GM10847 (cell line): ENCODE results near the gene MINK1.

Source experiments
- POLR2A ChIP-seq: IDR thresholded peaks from 2 replicates; pipeline ENCODE4 v1.6.1; 2011; ENCODE audit not compliant: insufficient read length; ENCODE audit errors: extremely low read depth

Gene MINK1

DNA sequence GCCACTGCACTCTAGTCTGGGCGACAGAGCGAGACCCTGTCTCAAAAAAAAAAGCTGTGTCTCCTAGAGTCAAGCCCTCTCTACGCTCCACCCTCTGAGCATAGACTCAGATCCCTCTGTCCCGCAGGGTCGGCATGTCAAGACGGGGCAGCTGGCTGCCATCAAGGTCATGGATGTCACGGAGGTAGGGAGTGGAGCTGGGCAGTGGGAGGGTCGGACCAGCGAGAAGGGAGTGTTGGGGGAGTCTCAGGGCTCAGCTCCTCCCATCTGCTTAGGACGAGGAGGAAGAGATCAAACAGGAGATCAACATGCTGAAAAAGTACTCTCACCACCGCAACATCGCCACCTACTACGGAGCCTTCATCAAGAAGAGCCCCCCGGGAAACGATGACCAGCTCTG lies 47.7 kb downstream of the MINK1 start:
- TF ChIP-seq POLR2A = no peak

DNA sequence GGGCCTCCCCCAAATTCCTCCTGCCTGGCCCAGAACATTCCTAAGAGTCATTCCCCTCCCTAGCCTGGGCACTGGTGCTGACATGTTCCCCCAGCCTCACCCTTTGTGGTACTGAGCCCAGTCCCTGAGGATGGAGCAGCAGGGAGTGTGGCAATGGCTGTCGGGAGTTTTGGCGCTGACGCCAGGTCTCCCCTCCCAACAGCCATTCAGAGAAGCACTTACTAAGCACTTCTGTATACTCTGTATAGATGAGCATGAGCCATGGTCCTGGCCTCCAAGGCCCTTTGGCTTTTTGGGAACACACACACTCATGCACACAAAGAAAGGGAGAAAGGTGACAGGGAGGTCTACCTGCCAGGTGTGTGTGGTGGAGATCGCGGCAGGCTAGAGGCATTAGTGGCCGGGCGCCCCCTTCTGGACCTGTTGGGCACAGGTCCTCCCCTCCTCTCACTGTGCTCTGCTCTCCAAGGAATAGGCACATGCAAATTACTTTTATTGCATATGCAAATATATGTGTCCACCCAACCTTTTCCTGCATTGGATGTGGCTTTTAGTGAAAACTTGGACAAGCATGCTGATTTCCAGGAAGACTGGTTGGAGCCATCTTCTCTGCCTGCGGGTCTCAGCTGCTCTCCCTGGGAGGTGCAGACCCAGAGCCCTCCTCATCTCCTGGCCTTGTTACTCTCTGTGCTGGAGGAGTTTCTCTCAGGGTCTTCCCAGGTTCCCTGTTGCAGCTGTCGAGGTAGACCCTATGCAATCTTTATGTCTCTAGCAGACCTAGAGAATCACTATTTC lies 48.8 kb downstream of the MINK1 start:
- TF ChIP-seq POLR2A = no peak

DNA sequence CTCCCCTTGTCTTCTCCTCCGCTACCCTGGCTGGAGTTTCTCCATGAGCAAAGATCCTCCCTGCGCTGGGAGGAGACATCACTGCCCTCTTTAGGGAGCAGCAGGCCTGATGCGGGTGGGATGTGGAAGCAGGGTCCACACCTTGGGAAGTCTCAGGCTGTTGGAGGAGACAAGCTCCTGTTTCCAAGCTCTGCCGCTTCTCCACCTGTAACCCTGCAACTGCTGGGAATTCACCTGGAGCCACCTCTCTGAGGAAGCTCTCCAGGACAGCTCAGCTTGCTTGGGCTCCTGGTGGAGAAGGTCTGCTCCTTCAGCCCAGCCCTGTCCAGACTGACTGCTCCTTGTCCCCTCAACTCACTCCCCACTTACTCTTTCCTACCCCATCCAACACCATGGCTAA lies 51.3 kb downstream of the MINK1 start:
- TF ChIP-seq POLR2A = no peak

DNA sequence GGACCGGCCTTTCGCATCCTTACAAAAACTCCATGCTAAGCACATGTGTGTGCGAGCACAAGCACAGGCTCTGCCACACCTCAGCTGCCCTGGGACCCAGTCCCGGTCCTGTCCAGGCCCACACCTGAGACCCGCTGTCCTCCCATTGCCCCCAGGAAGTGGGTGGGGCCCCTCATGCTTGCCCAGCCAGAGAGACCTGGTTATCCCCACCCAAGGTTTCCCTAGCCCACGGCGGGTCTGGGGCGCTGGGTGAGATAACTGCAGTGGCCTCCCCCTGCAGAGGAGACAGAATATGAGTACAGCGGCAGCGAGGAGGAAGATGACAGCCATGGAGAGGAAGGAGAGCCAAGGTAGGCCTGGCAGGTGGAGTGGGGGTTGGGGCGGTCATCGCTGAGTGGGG lies 53.7 kb downstream of the MINK1 start:
- no peak for TF ChIP-seq POLR2A

DNA sequence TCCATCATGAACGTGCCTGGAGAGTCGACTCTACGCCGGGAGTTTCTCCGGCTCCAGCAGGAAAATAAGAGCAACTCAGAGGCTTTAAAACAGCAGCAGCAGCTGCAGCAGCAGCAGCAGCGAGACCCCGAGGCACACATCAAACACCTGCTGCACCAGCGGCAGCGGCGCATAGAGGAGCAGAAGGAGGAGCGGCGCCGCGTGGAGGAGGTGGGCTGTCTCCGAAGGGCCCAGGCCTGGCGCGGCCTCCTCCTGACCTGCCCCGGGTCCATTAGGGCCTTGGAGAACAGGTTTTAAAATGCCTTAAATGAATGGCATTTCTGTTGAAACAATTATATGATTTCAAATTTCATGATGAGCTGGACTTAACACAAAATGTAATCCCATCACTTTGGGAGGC lies 54.4 kb downstream of the MINK1 start:
- no peak for TF ChIP-seq POLR2A

DNA sequence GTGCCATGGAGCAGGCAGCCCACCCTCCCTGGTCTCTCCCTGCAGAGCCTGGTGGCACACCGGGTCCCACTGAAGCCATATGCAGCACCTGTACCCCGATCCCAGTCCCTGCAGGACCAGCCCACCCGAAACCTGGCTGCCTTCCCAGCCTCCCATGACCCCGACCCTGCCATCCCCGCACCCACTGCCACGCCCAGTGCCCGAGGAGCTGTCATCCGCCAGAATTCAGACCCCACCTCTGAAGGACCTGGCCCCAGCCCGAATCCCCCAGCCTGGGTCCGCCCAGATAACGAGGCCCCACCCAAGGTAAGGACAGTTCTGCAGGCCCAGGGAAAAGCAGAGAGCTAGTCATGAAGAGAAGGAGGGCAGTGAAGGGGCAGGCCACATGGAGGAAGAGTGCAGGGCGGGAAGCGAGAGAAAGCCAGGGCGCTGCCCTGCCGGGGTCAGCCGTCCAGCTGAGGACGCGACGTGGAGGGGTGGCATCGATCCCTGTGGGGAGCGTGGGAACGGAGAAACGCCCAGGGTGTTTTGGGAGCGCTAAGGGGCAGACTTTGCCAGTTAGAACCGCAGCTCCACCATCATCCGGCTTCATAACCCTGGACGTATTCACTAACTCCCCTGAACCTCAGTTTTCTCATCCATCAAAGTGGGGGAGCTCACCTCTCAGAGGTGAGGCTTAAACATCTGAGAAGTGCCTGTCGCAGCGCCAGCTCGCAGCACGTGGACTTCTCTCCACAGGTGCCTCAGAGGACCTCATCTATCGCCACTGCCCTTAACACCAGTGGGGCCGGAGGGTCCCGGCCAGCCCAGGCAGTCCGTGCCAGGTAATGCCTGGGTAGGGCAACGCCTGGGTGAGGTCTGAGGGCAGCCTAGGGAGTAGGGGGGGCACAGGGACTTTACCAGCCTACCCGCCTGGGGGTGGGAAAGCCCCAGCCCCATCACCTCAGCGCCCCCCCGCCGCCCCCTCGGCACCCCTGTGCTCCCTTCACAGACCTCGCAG lies 58.6 kb downstream of the MINK1 start:
- TF ChIP-seq POLR2A = no peak

DNA sequence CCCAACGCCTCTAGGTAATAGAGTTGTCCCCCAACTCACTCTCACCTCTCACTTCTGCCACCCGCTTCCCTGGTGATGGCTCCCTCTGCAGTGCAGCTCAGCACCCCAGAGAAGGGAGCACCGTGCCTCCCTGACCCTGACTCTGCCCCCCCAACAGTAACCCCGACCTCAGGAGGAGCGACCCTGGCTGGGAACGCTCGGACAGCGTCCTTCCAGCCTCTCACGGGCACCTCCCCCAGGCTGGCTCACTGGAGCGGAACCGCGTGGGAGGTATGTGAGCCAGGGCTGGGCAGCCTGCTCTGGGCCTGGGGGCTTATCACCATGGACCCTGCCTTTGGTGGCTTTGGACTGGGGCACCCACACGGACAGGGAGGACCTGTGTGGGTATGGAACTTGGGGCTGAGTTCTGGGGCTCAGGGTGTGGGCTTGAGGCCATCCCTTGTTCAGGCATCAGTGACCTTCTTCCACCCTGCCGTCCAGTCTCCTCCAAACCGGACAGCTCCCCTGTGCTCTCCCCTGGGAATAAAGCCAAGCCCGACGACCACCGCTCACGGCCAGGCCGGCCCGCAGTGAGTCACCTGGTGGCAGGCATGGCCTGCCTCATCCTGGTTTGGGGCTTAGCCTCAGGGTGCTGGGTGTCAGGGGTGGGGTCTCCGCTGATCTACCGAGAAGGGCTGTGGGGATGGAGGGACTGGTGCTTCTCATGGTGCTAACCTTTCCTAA lies 59.5 kb downstream of the MINK1 start:
- no peak for TF ChIP-seq POLR2A

DNA sequence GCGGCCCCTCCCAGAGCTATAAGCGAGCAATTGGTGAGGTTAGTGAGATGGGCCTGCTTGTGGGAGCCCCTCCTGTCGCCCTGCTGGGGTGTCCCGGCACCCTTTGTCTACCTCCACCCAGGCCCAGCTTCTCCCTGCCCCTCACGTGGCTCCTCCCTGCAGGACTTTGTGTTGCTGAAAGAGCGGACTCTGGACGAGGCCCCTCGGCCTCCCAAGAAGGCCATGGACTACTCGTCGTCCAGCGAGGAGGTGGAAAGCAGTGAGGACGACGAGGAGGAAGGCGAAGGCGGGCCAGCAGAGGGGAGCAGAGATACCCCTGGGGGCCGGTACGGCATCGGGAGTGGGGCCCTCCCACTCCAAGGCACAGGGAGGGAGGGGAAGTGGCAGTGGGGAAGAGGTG lies 60.1 kb downstream of the MINK1 start:
- no peak for TF ChIP-seq POLR2A

DNA sequence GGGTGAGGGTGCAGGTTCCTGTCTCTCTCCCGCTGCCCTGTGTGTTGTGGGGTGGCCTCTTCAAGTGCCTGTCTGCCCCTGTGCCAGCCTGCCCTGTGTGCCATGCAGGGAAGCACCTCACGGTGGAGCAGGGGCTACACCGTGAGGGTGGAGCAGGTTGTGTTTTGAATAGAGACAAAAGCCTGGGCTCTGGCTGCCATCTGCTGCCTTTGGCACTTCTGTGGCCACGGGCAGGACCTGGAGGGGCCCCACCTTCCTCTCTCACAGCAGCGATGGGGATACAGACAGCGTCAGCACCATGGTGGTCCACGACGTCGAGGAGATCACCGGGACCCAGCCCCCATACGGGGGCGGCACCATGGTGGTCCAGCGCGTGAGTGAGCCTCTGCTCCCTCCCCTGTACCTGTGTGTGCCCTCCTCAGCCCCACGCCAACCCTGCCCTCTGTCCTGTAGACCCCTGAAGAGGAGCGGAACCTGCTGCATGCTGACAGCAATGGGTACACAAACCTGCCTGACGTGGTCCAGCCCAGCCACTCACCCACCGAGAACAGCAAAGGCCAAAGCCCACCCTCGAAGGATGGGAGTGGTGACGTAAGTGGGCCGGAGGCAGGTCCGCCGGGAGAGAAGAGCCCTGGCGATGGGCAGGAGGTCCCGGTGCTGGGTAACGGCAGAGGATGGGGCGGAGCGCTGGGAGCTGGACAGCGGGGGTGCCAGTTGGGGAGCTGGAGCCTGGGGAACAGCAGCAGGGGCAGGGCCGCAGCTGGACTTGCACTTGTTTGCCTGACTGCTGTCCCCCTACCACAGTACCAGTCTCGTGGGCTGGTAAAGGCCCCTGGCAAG lies 60.8 kb downstream of the MINK1 start:
- TF ChIP-seq POLR2A = no peak

DNA sequence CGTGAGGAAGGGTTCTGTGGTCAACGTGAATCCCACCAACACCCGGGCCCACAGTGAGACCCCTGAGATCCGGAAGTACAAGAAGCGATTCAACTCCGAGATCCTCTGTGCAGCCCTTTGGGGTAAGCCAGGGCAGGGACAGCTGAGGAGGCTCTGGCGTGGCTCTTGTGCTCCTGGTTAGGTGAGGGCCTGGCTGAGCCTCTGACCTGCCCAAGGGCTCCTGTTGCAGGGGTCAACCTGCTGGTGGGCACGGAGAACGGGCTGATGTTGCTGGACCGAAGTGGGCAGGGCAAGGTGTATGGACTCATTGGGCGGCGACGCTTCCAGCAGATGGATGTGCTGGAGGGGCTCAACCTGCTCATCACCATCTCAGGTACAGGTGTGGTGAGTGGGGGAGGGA lies 62.0 kb downstream of the MINK1 start:
- no peak for TF ChIP-seq POLR2A

DNA sequence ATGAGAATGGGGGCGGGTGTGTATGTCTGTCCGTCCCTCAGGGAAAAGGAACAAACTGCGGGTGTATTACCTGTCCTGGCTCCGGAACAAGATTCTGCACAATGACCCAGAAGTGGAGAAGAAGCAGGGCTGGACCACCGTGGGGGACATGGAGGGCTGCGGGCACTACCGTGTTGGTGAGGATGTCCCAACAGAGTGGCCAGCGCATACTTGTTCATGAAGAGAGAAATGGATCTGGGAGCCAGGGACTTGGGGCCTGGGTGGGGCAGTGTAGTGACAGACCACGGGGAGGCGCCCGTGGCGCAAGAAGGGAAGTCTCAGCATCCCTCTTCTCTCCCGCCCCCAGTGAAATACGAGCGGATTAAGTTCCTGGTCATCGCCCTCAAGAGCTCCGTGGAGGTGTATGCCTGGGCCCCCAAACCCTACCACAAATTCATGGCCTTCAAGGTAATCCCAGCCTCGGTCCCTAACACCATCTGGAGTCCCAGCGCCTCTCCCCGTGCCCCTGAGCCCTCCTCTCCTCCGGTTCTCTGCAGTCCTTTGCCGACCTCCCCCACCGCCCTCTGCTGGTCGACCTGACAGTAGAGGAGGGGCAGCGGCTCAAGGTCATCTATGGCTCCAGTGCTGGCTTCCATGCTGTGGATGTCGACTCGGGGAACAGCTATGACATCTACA lies 62.7 kb downstream of the MINK1 start:
- no peak for TF ChIP-seq POLR2A

DNA sequence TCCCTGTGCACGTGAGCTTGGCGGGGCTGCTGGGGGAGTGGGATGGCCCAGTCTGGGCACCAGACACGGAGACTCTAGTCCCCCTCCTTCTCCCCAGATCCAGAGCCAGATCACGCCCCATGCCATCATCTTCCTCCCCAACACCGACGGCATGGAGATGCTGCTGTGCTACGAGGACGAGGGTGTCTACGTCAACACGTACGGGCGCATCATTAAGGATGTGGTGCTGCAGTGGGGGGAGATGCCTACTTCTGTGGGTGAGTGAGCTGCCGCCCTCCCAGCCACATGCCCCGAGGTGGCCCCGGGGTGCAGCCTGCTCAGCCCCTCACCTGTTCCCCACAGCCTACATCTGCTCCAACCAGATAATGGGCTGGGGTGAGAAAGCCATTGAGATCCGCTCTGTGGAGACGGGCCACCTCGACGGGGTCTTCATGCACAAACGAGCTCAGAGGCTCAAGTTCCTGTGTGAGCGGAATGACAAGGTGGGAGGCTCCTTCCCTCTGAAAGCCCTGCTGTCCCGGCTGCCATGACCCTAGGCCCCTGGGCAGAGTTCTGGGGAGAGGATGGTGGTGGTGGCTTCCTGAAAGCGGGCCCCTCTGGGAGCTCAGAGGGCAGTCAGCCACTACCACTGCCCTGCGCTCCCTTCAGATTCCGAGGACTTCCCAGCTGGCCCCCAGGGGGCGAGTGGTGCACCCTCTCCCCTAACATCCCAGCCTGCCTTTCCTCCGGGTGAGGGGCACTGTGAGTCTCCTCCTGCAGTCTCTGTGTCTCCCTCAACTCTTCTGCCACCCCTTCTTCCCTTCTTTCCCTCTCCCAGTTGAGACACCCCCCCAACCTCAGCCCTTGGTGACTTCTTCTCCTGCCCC lies 63.4 kb downstream of the MINK1 start:
- no peak for TF ChIP-seq POLR2A

DNA sequence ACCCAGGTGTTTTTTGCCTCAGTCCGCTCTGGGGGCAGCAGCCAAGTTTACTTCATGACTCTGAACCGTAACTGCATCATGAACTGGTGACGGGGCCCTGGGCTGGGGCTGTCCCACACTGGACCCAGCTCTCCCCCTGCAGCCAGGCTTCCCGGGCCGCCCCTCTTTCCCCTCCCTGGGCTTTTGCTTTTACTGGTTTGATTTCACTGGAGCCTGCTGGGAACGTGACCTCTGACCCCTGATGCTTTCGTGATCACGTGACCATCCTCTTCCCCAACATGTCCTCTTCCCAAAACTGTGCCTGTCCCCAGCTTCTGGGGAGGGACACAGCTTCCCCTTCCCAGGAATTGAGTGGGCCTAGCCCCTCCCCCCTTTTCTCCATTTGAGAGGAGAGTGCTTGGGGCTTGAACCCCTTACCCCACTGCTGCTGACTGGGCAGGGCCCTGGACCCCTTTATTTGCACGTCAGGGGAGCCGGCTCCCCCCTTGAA lies 64.1 kb downstream of the MINK1 start:
- no peak for TF ChIP-seq POLR2A
